Medulla oblongata (tissue), 1 donor: ENCODE results near the gene CALML4.
"Not testable (repeated sequence)": the region's sequence is repeated elsewhere in the genome, so short reads cannot be mapped to it uniquely, and the experiment has no call there.

Source experiments
- DNase-seq: peaks from one replicate; pipeline ENCODE4 v3.0.0-alpha.2; 2015; ENCODE audit errors: extremely low spot score

Gene CALML4

DNA sequence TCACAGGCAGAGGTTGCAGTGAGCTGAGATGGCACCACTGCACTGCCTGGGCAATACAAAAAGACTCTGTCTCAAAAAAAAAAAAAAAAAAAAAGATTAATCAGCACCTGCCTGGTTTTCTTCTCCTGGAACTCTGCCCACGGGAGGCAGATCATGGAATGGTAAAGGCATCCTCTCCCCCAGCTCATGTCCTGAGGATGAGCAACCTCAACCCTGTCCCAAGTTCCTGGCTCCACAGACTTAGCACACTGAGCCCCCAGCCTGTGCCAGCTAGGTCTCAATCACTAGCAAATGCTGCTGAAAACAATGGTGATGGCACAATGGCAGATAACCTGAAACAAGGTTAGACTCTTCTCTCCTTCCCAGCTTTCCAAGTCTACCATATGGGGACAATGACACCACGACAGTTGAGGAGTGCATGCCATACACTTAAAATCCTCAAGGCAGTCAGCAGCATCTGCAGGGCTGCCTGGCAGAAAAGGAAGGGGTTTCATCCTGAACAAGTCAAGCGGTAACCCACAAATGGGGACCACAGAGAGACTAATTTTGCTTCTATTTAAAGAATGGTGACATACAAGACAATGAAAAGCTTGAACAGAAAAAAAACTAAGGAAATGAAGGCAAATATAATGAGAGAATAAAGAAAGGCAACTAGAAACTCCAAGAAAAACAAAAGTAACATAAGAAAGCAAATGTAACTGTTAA lies 19.6 kb upstream of the CALML4 start:
- no peak for DNase-seq

DNA sequence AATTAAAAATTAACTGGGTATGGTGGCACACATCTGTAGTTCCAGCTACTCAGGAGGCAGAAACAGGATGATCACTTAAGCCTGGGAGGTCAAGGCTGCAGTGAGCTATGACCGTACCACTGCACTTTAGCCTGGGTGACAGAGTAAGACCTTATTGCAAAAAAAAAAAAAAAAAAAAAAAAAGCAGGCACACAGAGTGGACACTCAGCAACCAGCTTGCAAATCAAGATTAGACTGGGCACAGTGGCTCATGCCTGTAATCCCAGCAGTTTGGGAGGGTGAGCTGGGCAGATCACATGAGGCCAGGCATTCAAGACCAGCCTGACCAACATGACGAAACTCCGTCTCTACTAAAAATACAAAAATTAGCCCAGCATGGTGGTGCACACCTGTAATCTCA lies 19.0 kb upstream of the CALML4 start:
- DNase-seq = no peak

- no peak for DNase-seq
Observed at GRCh38 chr15:68223171-68223570, 18.0 kb upstream of the CALML4 start.

GRCh38 chr15:68222432-68222743 lies 17.3 kb upstream of the CALML4 start:
- not testable (repeated sequence) for DNase-seq

DNA sequence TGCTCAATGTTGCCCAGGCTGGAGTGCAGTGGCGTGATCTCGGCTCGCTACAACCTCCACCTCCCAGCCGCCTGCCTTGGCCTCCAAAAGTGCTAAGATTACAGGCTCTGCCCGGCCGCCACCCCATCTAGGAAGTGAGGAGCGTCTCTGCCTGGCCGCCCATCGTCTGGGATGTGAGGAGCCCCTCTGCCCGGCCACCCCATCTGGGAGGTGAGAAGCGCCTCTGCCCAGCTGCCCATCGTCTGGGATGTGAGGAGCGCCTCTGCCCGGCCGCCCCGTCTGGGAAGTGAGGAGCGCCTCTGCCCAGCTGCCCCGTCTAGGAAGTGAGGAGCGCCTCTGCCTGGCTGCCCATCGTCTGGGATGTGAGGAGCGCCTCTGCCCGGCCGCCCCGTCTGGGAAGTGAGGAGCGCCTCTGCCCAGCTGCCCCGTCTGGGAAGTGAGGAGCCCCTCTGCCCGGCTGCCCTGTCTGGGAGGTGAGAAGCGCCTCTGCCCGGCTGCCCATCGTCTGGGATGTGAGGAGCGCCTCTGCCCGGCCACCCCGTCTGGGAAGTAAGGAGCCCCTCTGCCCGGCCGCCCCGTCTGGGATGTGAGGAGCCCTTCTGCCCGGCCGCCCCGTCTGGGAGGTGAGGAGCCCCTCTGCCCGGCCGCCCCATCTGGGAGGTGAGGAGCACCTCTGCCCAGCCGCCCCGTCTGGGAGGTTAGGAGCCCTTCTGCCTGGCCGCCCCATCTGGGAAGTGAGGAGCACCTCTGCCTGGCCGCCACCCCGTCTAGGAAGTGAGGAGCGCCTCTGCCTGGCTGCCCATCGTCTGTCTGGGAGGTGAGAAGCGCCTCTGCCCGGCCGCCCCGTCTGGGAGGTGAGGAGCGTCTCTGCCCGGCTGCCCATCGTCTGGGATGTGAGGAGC lies 16.6 kb upstream of the CALML4 start:
- not testable (repeated sequence) for DNase-seq

GRCh38 chr15:68220967-68221366 lies 15.8 kb upstream of the CALML4 start:
- DNase-seq = no peak

GRCh38 chr15:68220489-68220888 lies 15.4 kb upstream of the CALML4 start:
- no peak for DNase-seq

DNA sequence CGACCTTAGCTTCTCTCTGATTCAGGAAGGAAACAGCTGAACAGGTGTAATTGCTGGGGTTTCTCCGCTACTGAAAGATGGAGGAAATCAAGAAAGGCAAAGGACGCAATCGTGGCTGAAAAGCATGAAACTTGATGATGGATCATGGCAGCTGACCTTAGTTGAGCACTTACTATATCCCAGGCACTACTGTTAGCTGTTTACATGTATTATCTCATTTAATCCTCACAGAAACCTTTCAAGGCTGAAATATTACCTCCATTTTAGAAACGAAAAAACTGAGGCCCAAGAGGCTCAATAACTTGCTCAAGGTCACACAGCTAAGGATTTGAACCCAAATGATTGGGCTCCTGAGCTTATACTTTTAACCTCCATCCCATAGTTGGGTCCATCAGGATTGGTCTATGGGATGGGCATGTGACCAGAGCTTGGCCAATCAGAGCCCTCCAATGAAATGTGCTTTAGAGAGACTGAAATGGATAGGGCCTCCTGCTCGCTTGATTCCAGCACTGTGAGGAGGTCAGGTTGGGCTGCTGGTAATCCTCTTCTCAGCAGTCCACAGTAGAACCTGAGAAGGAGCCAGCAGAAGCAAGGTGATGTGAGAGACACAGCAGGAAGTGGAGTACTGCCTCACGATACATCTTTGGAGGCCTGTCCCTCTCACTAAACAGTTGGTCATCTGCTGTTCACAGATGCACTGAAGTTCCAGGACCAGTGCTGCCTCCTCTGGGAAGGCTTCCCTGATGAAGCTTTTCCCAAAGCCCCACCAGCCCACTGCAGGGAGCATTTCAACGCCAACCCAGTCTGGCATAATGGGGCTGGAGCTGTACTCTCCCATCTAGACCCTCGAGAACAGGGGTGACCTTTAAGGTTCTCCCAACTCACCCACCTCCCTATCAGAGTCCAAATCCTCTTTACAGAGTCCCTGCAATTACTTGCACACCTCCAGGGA lies 14.0 kb upstream of the CALML4 start:
- no peak for DNase-seq

DNA sequence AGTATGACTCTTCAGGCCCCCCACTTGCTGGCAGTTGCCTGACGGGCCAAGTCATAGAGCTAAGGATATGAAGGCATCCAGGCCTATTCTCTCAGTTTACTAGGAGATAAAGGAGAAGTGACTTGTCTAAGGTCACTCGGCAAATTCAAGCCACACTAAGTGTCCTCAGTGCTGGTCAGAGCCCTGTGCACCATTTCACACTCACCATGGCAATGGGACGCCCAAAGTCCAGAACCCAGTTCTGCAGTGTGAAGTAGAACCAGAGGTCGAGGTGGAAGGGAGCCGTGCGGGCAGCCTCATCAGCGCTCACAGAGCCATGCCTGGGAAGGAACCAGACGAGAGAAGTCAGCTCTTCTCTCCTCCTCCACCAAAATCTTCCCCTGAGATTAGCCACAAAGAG lies 13.2 kb upstream of the CALML4 start:
- DNase-seq = no peak

DNA sequence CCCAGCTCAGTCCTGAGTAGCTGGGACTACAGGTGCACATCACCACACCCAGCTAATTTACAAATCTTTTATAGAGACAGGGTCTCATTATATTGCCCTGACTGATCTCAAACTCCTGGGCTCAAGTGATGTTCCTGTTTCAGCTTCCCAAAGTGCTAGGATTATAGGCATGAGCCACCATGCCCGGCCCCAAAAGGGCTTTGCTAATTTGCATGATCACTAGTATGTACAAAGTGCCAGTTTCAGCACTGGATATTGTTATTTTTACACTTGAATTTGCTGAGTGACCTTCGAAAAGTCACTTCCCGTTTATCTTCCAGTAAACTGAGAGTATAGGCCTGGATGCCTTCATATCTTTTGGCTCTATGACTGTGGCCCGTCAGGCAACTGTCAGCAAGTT lies 12.2 kb upstream of the CALML4 start:
- DNase-seq = no peak

DNA sequence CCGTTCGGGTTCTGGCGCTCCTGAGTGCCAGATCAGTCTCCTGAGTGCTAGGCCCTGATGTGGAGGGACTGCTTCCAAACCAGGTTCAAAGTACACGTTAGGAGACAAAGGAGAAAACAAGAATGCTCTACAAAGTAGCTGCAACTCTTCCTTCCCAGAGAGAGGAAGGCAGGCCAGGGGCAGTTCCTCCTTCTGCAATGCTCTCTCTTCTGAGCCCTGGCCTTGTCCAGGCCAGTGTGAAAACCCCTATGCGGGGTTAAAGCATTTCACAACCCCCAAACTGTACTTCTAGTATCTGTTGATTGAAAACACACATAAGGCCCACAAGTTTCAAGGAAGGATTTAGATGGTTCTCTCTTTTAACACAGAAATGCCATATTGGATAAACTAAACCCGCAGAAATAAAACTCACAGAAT lies 9.7 kb upstream of the CALML4 start:
- DNase-seq = no peak

GRCh38 chr15:68213991-68214837 lies 9.1 kb upstream of the CALML4 start:
- DNase-seq = no peak

DNA sequence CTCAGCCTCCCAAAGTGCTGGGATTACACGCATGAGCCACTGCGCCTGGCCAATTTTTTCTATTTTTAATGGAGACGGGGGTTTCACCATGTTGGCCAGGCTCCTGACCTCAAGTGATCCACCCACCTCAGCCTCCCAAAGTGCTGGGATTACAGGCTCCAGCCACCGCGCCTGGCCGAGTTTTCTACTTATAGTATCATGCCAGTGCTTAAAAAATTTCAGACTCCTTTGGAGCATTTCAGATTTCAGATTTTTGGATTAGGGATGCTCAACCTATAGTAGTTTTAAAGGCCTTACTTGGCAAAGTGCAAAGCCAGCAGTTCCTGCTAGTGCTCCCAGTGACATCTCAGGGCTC lies 8.3 kb upstream of the CALML4 start:
- not testable (repeated sequence) for DNase-seq

DNA sequence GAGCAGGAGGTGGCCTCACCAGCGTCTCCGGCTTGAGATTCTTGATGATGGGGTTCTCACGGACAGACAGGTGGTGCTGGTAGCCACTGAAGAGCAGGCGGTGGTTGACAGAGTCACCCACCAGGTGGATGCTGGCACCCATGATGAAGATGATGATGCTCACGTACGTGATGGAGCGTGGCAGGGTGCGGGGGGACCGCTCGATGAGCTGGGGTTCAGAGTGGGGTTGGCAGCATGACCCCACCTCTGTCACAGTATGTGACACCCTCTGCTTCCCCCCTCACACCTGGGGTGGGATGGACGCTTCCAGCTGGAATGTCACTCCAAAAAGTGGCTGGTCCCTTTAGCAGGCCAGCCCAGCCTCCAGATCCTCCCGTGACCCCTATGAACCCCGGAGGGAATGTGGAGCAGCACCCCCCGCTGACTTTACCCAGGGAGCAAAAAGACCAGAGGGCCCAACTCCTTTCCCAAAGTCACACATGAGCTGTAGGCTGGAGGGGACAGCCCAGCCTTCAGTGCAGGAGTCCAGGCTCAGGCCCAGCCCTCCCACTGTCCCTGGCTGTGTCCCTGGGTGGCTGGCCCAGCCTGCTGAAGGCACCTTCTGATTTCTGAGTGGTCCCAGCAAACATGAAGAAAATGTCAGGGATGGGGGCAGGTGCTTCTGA lies 6.7 kb upstream of the CALML4 start:
- DNase-seq = no peak

- peak; percentile 86 for DNase-seq
Observed at GRCh38 chr15:68210821-68211655, 5.9 kb upstream of the CALML4 start.

GRCh38 chr15:68210409-68210756 lies 5.3 kb upstream of the CALML4 start:
- DNase-seq = no peak

GRCh38 chr15:68209735-68210408 lies 4.7 kb upstream of the CALML4 start:
- no peak for DNase-seq

GRCh38 chr15:68209272-68209671 lies 4.1 kb upstream of the CALML4 start:
- DNase-seq = no peak

GRCh38 chr15:68208636-68209240 lies 3.6 kb upstream of the CALML4 start:
- DNase-seq = no peak
